Effector memory CD4-positive, alpha-beta T cell (primary cell): ENCODE results near the gene SRL.
A peak's percentile ranks its signal among the peaks of the same experiment; 100 is the strongest.
"Not testable (repeated sequence)": the region's sequence is repeated elsewhere in the genome, so short reads cannot be mapped to it uniquely, and the experiment has no call there.

Source experiments
- DNase-seq, 3 donors: peaks; one replicate each; pipeline ENCODE4 v3.0.0-alpha.2; 2020
- H3K27ac ChIP-seq: 2 replicates; pipeline ENCODE4 v1.7.0; 2013; ENCODE audit warnings: mild to moderate bottlenecking, low read length, moderate library complexity; ENCODE audit not compliant: insufficient read depth, poor library complexity, severe bottlenecking
- H3K27me3 ChIP-seq: replicated peaks from 2 replicates; pipeline ENCODE4 v1.7.0; 2013; ENCODE audit warnings: mild to moderate bottlenecking, low read length; ENCODE audit not compliant: insufficient read depth, control insufficient read depth, poor library complexity, severe bottlenecking
- H3K36me3 ChIP-seq: 2 replicates; pipeline ENCODE4 v1.7.0; 2013; ENCODE audit warnings: mild to moderate bottlenecking, low read length, moderate library complexity; ENCODE audit not compliant: control insufficient read depth, insufficient read depth
- H3K4me1 ChIP-seq: 2 replicates; pipeline ENCODE4 v1.7.0; 2013; ENCODE audit warnings: low read length, mild to moderate bottlenecking; ENCODE audit not compliant: control insufficient read depth, insufficient read depth, poor library complexity, severe bottlenecking
- H3K4me3 ChIP-seq: 2 replicates; pipeline ENCODE4 v1.7.0; 2013; ENCODE audit warnings: low read length, low read depth, mild to moderate bottlenecking; ENCODE audit not compliant: insufficient read depth, poor library complexity, severe bottlenecking
- H3K9me3 ChIP-seq: 2 replicates; pipeline ENCODE4 v1.7.0; 2013; ENCODE audit warnings: mild to moderate bottlenecking, low read length, moderate library complexity; ENCODE audit not compliant: control insufficient read depth

Gene SRL

DNA sequence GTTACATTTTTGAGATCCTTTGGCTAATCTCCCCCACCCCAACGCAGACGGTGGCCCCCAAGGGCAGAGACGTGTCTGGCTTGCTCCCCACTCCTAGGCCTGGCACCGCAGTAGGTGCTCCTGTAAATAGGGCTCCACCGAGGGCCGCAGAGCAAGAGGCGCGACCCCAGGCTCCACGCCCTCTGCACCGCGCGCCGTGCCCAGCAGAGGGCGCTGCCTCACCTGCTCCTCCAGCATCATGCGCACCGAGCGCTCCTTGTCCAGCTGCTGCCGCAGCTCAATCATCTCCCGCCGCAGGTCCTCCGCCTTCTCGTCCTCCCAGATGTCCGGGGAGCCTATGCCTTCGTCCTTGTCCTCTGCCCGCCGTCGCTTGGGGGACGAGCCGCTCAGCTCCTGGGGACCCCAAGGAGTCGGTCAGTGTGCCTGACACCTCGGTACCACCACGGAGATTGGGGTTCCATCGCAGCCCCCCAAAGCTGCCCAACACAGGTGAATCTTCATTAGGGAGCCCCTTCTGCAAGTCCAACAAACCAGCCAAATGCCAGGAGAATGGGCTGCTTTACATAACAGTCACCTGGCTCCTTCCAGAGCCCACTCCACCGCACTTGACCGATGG is 19.8 kb upstream of the SRL start:
- H3K36me3 ChIP-seq = peaks cover 26% of the 10 kb centered on the region
- no peak overlapping the region for H3K4me3 ChIP-seq
- H3K27me3 ChIP-seq = no peaks in the 10 kb centered on the region
- no peak for DNase-seq
- no peak overlapping the region for H3K27ac ChIP-seq
- no peaks in the 10 kb centered on the region for H3K4me1 ChIP-seq
- no peaks in the 10 kb centered on the region for H3K9me3 ChIP-seq

DNA sequence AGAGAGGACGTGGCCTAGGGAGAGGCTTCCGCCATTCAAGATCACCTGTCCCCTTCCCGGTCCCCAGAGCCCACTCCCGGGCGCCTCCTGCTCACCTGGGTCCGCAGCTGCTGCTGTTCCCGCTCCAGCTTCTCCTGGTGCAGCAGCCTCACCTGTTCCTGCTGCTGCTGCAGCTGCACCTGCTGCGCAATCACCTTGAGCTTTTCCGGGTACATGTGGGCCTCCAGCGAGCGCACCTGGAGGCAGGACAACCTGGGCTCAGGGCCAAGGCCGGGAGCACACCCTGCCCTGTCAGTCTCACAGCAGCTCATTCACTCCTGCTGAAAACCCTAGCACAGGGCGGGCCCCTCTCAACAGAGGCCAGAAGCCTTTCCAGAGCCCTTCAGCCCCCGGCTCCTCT is 18.5 kb upstream of the SRL start:
- Histone ChIP-seq H3K36me3 (peaks cover 26% of the 10 kb centered on the region), H3K4me3 (no peak overlapping the region), H3K9me3 (no peaks in the 10 kb centered on the region), H3K27ac (no peak overlapping the region), H3K4me1 (no peaks in the 10 kb centered on the region), H3K27me3 (no peaks in the 10 kb centered on the region)
- no peak for DNase-seq

DNA sequence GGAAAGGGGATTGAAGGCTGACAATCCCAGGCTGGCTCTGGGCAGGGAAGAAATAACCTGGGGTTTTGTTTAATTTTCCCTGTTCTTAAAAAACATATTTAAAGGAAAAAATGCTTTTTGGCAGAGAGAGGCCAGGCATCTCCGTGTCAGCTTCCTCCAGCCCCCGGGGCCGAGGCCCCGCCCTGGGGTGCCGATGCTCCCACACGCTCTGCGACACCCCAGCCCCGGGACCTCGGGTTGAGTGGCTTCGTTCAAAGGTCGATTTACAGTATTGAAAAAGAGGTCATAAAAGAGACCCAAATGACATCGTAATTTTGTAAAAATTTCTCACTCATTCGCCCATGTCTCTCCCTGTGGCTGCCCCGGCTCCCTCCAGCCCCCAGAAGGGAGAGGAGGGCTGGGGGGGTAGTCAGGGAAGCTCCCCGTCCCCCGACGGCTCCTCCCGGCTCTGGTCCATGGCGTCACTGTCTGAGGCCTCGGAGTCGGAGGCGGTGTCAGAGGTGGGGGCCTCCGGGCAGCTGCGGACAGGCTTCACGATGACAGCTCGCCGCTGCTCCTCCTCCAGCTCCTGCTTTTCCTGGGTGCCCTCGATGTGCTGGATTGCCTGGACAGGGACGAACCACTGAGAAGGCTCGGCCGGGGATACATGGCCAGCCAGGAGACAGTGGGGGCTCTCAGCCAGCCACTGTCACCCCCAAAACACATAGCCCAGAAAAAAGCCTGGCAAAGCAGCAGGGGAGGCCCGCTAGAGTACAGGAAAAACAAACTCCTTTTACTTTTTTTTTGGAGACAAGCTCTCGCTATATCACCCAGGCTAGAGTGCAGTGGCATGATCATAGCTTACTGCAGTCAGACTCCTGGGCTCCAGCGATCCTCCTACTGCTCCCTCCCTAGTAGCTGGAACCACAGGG is 16.0 kb upstream of the SRL start:
- Histone ChIP-seq H3K27me3 (no peaks in the 10 kb centered on the region), H3K4me1 (no peaks in the 10 kb centered on the region), H3K27ac (no peak overlapping the region), H3K9me3 (no peaks in the 10 kb centered on the region), H3K36me3 (peaks cover 24% of the 10 kb centered on the region), H3K4me3 (no peak overlapping the region)
- DNase-seq = no peak

DNA sequence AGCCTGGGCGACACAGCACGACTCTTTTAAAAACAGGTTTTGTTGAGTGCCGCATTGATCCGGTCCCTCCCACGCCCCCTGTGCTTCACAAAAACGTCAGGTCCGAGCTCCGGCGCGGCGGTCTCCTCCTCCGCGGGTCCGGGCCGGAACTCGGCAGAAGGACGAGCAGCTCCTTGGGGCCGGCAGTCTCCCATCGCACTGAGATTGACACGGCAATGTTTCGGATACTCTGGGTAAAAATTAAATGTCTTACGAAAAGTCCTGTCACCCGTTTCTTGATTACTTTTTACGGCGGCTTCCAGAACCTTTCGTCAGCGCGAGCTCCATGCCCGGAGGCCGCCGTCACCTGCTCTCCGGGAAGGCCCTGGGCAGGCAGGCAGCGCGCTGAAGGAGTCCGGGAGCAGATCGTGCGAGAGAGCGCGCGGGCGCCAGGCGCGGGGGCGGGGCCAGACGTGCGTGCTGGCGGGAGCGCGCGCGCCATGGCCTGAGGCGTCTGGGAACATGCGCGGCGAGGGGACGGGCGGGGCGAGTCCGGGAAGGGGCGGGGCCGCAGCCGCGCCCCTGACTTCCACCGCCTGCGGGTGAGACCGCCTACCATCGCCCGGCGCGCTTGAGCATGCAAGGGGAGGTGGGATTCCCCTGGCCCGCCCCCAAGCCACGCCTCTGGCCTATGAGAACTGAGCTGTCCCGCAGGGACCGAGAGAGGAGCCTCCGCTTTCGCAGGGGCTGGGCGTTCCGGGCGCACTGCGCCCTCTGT is 11.7 kb upstream of the SRL start:
- H3K27ac ChIP-seq = peak overlapping the region; percentile 70
- H3K27me3 ChIP-seq = no peaks in the 10 kb centered on the region
- H3K4me1 ChIP-seq = no peaks in the 10 kb centered on the region
- peak; percentile 100 for DNase-seq
- no peaks in the 10 kb centered on the region for H3K9me3 ChIP-seq
- H3K4me3 ChIP-seq = peak overlapping the region; percentile 65
- H3K36me3 ChIP-seq = no peaks in the 10 kb centered on the region

- H3K36me3 ChIP-seq, DNase-seq, H3K27me3 ChIP-seq: not testable (repeated sequence)
These were observed 11.1 kb upstream of the SRL start for GRCh38 chr16:4253012-4253393.

DNA sequence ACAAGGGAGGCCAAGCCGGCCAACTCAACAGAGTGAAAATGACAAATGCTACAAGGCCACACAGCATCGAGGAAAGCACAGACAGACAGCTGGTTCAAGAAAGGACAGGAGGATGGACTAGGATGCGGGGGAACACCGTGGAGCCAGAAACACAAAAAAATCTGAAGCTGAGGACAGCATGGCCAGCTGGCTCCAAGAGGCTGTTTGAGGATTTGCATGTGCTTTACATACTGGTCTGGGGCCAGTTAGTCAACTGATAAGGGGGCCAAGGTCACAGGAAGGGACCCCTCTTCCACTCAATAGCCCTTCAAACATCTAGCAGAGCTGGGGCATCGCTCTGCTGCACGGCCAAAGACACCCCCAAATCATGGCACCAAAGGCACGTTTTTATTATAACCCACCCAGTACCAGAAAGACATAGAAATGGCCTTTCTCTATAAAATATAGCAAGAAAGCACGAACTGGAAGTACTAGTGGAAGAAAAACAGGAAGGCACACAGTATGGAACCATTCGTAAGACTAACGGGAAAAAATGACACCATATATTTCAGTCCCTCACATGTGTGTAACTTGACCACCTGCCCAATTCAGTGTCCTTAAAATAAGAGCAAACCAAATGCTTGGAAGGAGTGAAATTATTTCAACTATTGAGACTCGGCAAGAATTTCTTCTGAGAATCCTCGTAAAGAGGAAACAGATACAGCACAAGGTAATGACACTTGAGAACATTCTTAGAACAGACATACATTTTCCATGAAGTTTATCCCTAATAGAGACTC is 7.8 kb upstream of the SRL start:
- Histone ChIP-seq H3K36me3 (no peaks in the 10 kb centered on the region), H3K4me1 (no peaks in the 10 kb centered on the region), H3K4me3 (no peak overlapping the region), H3K27me3 (no peaks in the 10 kb centered on the region), H3K9me3 (no peaks in the 10 kb centered on the region), H3K27ac (no peak overlapping the region)
- no peak for DNase-seq

More at GRCh38 chr16:4253012-4253393, 11.1 kb upstream of the SRL start:
- not testable (repeated sequence) for H3K9me3 ChIP-seq, H3K4me1 ChIP-seq
- H3K27ac ChIP-seq = peak overlapping the region; percentile 70
- peak overlapping the region; percentile 65 for H3K4me3 ChIP-seq

GRCh38 chr16:4247460-4247784 is 5.5 kb upstream of the SRL start:
- Histone ChIP-seq H3K27me3 (no peaks in the 10 kb centered on the region), H3K9me3 (no peaks in the 10 kb centered on the region), H3K4me3 (no peak overlapping the region), H3K36me3 (no peaks in the 10 kb centered on the region), H3K27ac (no peak overlapping the region), H3K4me1 (no peaks in the 10 kb centered on the region)
- no peak for DNase-seq

DNA sequence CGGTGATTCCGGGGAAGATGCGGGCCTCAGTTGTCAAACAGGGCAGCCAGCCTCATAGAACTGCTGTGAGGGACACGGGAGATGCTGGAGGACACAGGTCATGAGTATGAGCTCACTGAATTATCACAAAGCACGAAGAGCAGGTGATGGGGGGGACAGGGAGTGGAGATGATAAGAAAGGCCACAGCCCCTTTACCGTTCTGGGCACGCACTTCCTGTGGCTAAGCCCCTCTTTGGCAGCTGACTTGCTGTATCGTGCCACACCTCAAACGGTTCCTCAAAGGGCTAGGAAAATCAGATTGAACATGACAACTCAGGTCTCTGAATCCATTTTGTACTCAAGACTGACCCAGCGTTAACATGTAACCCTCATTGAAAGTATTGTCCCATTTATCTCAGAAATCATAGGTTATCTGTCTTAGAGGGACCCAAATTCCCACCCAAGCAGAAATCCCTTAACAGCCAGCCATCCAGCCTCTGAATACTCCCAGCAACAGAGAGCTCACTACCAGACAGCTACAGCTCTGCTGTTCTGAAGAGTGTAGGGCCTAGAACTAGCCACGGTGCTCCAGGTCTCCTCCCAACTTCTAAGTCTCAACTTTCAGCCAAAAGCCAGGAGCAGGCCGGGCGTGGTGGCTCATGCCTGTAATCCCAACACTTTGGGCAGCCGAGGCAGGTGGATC is 5.0 kb upstream of the SRL start:
- Histone ChIP-seq H3K27me3 (no peaks in the 10 kb centered on the region), H3K36me3 (no peaks in the 10 kb centered on the region), H3K4me3 (no peak overlapping the region), H3K9me3 (no peaks in the 10 kb centered on the region), H3K27ac (no peak overlapping the region), H3K4me1 (no peaks in the 10 kb centered on the region)
- no peak for DNase-seq

DNA sequence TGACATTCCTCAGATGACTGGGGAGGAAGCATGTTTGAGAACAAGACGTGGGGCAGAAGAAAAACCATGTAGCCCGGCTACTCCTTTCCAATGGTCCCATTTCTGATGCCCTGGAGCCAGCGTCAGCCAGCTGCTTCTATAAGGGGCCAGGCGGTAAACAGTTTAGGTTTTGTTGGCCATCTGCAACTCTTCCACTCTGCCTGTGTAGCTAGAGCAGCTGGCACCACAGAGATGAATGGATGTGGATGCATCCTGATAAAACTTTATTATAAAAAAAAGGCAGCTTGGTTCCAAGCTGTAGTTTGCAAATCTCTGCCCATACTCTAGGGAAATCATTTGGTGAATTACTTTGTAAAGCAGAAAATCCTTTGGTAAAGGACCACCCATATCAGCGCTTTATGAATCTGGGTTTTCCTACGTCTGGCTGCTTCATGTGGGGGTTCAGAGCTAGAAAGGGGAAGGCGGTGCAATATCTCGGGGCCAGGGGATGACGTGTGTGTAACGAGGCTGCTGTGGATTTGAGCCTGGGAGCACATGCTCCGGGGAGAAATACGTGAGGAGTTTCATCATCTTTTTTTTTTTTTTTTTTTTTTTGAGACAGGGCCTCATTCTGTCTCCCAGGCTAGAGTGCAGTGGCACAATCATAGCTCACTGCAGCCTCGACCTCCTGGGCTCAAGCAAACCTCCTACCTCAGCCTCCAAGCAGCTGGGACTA is 3.4 kb upstream of the SRL start:
- no peak overlapping the region for H3K27ac ChIP-seq

More for the DNA sequence above, 3.4 kb upstream of the SRL start:
- no peak for DNase-seq
- H3K9me3 ChIP-seq = no peaks in the 10 kb centered on the region
- H3K27me3 ChIP-seq = no peaks in the 10 kb centered on the region
- H3K4me1 ChIP-seq = no peaks in the 10 kb centered on the region
- H3K4me3 ChIP-seq = no peak overlapping the region
- no peaks in the 10 kb centered on the region for H3K36me3 ChIP-seq
